Hepatocyte (in vitro differentiated cells): Measurements from ENCODE around the gene PTPRN2.

Source experiments
- CTCF ChIP-seq: fragments of 200-600 bp; sonication (generic); IDR thresholded peaks from 2 replicates; pipeline ENCODE4 v1.5.1; 2016; ENCODE audit warnings: antibody characterized with exemption, mild to moderate bottlenecking; ENCODE audit not compliant: poor library complexity
- EZH2 ChIP-seq: fragments of 200-600 bp; sonication (generic); IDR thresholded peaks from 2 replicates; pipeline ENCODE4 v1.6.1; 2016; ENCODE audit warnings: antibody characterized with exemption, mild to moderate bottlenecking, borderline replicate concordance

GRCh38 chr7:157704365-157704764, 883.3 kb downstream of the PTPRN2 start:
- TF ChIP-seq CTCF = no peak
- TF ChIP-seq EZH2 = no peak
